HL-60 (cell line): Measurements from ENCODE around the gene E2F8.

Experiments
- CTCF ChIP-seq: IDR thresholded peaks from one replicate; pipeline ENCODE4 v1.5.1; 2011; ENCODE audit warnings: low read length, control low read depth, inconsistent platforms; ENCODE audit not compliant: insufficient read depth
- POLR2AphosphoS5 ChIP-seq: IDR thresholded peaks from 2 replicates; pipeline ENCODE4 v1.6.1; 2012; ENCODE audit warnings: low read depth

DNA sequence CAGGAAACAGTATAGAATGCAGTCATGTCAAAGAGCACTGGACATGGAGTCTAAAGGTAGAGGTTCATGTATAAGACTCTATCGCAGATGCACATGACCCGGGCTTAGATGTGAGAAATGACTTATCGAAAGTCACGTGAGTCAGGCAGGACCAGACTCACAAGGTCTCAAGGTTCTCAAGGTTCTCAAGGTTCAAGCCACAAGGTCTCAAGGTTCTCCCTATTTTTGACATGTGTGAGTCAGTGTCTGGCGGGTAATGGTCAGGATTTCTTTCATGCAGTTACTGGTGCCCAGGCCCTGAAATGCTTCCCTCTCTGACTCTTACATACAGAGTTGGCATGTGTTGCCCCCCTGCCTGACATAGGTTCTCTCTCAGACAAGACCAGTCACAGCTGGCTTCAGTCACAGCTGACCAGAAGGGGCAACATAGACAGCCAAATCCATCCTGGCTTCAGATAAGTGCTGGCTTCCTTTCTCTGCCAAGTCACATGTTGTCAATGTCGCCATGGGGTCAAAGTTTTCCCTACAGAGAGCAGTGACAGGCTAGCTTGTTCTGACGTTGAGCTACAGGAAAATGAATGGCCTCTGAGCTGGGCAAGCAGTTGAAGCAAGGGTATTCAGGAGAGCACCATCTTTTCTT, 49.1 kb downstream of the E2F8 start:
- TF ChIP-seq CTCF = no peak
- TF ChIP-seq POLR2AphosphoS5 = no peak
